Cardiac muscle cell (in vitro differentiated cells and primary cell): ENCODE results near the gene SLC22A8. TPM values are rescaled to one million over a fixed set of nuclear protein-coding genes. Genes with fewer than 3 reads are reported as not detected.

Source experiments
- DNase-seq, 2 donors: peaks; one replicate each; pipeline versions ENCODE4 v3.0.0 to v3.0.0-alpha.2; 2010 to 2017; ENCODE audit warnings: low read depth in 1 of 2, low spot score in 1 of 2
- H3K27ac ChIP-seq: fragments of 200-600 bp; sonication (generic); 2 replicates; pipeline ENCODE4 v1.5.1; 2016
- H3K27me3 ChIP-seq: fragments of 200-600 bp; sonication (generic); 2 replicates; pipeline ENCODE4 v1.6.0; 2016; ENCODE audit warnings: control low read depth
- H3K36me3 ChIP-seq: fragments of 200-600 bp; sonication (generic); 2 replicates; pipeline ENCODE4 v1.5.1; 2016; ENCODE audit warnings: control low read depth
- H3K4me1 ChIP-seq: fragments of 200-600 bp; sonication (generic); 2 replicates; pipeline ENCODE4 v1.8.1; 2017; ENCODE audit warnings: low read depth, mild to moderate bottlenecking, mixed run types
- H3K4me3 ChIP-seq: fragments of 200-600 bp; sonication (generic); 2 replicates; pipeline ENCODE4 v1.5.1; 2016; ENCODE audit warnings: mild to moderate bottlenecking
- H3K9me3 ChIP-seq: fragments of 200-600 bp; sonication (generic); 2 replicates; pipeline ENCODE4 v1.5.1; 2017; ENCODE audit warnings: low read depth, mild to moderate bottlenecking, control low read depth
- polyA plus RNA-seq: library from polyadenylated mRNA; unstranded; fragments of >200 nt; fragmentation: Nextera tagmentation; extraction: Ambion mirVana; gene quantifications from 2 replicates; pipeline ENCODE4 v1.2.1, GENCODE V29; 2016
- total RNA-seq: library from RNA; depleted of rRNA; stranded (reverse); fragments of >200 nt; gene quantifications from 2 replicates; pipeline ENCODE4 v1.2.3, GENCODE V29; 2016
- TF ChIP-seq, protein P1 (sequence below): IDR thresholded peaks from 2 replicates; pipeline ENCODE4 v1.5.1; 2012; ENCODE audit warnings: low read depth, mild to moderate bottlenecking, low read length

Gene SLC22A8
- total and polyA plus RNA-seq, 2 experiments from 2014 or later = 0.22 TPM; not detected in 1

DNA sequence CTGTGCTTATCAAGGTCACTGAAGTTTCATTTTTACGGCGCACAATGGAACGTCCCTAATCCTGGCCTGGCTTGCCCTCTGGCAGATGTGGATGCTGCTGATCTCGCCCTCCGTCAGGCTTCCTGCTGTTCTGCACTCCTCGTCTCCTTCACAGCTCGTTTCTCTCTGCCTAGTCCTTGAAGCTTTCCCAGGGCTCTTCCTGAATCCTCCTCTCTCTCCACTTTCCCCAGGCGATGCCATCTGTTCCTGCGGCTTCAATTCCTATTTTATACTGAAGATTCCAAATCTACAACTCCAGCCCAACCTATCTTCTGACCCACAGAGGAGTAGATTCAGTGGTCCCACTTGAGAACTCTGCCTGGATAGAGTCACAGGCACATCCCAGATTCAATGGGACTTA, 14.2 kb downstream of the SLC22A8 start:
- no peak for DNase-seq
- H3K27me3 ChIP-seq = no peaks in the 10 kb centered on the region
- no peaks in the 10 kb centered on the region for H3K36me3 ChIP-seq
- TF ChIP-seq, protein P1, sequence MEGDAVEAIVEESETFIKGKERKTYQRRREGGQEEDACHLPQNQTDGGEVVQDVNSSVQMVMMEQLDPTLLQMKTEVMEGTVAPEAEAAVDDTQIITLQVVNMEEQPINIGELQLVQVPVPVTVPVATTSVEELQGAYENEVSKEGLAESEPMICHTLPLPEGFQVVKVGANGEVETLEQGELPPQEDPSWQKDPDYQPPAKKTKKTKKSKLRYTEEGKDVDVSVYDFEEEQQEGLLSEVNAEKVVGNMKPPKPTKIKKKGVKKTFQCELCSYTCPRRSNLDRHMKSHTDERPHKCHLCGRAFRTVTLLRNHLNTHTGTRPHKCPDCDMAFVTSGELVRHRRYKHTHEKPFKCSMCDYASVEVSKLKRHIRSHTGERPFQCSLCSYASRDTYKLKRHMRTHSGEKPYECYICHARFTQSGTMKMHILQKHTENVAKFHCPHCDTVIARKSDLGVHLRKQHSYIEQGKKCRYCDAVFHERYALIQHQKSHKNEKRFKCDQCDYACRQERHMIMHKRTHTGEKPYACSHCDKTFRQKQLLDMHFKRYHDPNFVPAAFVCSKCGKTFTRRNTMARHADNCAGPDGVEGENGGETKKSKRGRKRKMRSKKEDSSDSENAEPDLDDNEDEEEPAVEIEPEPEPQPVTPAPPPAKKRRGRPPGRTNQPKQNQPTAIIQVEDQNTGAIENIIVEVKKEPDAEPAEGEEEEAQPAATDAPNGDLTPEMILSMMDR = no peak
- H3K4me1 ChIP-seq = no peaks in the 10 kb centered on the region
- H3K9me3 ChIP-seq = no peaks in the 10 kb centered on the region
- H3K27ac ChIP-seq = no peak overlapping the region
- no peak overlapping the region for H3K4me3 ChIP-seq

DNA sequence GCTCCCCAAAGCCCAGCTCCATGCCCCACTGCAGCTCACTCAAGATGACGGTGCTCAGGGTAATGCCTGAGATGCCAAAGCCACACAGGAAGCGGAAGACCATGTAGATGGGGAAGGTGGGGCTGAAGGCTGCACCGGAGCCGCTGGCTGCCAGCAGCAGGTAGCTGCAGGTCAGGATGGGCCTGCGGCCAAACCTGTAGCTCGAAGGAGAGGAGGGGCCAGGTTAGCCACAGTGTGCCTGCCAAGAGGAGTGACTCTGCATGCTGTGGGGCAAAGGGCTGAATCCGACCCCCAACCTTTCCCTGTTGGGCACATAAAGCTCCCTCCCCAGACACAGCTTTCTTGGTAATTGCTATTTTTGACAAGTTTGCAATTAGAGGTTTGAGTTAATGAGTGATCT, 16.0 kb downstream of the SLC22A8 start:
- DNase-seq = no peak
- Histone ChIP-seq H3K36me3 (no peaks in the 10 kb centered on the region), H3K9me3 (no peaks in the 10 kb centered on the region), H3K27me3 (no peaks in the 10 kb centered on the region), H3K4me1 (no peaks in the 10 kb centered on the region), H3K27ac (no peak overlapping the region), H3K4me3 (no peak overlapping the region)
- TF ChIP-seq, protein P1 = no peak

DNA sequence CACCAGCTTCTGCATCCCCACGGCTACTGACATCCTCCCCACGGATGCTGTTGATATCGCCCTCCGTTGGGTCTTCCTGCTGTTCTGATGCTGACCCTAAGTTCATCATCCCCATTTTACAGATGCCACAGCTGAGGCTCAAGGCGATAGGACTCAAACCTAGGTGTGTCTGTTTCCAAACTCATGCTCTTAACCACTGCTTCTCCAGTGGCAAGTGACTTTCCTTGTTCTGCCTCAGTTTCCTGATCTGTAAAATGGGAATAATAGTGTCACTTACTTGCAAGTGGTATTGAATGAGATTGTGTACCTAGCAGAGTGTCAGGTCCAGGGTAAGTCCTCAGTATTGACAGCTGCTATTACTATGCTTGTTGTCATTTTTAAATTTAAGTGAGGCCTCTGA, 16.5 kb downstream of the SLC22A8 start:
- no peaks in the 10 kb centered on the region for H3K9me3 ChIP-seq
- H3K36me3 ChIP-seq = no peaks in the 10 kb centered on the region
- H3K27ac ChIP-seq = no peak overlapping the region
- TF ChIP-seq, protein P1 = no peak
- H3K4me1 ChIP-seq = no peaks in the 10 kb centered on the region
- H3K4me3 ChIP-seq = no peak overlapping the region
- no peaks in the 10 kb centered on the region for H3K27me3 ChIP-seq
- DNase-seq = no peak

DNA sequence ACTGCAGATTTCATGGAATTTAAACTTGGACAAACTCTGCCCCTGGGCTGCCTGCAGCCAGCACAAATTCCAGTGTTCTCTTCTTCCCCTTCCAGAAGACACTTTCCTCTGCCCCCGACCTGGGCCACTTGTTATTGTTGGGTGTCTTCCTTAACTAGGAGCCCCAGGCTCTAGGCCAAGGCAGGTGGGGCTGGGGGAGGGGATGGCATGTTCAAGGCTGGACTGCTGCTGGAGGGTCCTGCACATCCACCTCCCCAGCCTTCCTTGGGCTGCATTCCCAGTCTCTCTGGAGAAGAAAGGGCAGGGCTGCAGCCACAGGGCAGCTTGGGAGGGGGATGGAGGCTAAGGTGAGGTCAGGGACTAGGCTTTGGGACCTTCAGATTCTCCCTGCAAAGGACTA, 19.4 kb downstream of the SLC22A8 start:
- no peak overlapping the region for H3K4me3 ChIP-seq
- no peaks in the 10 kb centered on the region for H3K27me3 ChIP-seq
- no peak overlapping the region for H3K27ac ChIP-seq
- H3K4me1 ChIP-seq = no peaks in the 10 kb centered on the region
- no peaks in the 10 kb centered on the region for H3K9me3 ChIP-seq
- H3K36me3 ChIP-seq = no peaks in the 10 kb centered on the region
- TF ChIP-seq, protein P1 = no peak
- no peak for DNase-seq

DNA sequence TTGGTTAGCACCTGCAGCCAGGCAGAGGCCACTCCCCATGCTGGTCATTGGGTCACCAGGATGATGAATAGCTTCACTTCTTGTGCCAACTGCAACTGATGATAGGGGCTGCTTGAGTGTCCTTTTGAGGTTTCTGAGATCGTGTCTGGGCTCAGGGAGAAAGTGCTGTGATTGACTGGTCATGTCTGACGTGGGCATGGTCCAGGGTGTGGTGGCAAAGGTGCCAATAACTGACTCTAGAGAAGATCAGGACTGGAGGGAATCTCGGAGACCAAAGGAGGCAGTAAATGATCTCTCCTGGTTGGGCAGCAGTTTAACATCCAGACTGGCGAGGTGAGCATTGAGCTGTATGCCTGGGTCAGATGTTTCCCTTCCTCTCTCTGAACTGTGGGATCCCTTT, 20.9 kb downstream of the SLC22A8 start:
- H3K9me3 ChIP-seq = no peaks in the 10 kb centered on the region
- no peak overlapping the region for H3K27ac ChIP-seq
- H3K4me1 ChIP-seq = no peaks in the 10 kb centered on the region
- H3K4me3 ChIP-seq = no peak overlapping the region
- DNase-seq = no peak
- H3K36me3 ChIP-seq = no peaks in the 10 kb centered on the region
- TF ChIP-seq, protein P1 = no peak
- H3K27me3 ChIP-seq = no peaks in the 10 kb centered on the region

DNA sequence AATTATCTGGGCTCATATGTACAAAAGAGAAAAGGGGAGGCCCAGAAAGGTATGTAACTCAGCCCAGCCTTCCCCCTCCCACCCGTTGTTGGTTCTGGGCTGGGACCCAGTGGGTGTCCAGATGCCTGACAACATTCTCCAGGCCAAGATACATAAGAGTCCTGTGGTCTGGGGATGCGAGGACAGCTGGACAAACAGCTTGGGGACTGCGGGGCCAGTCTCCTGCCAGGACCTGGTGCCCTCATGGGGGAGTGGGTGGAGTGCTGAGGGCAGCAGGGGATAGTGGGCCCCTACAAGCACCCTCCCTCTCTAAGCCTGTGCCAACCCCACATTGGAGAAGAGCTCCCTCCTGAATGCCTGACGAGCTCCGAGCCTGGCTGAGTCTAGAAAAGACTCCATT, 27.4 kb downstream of the SLC22A8 start:
- no peaks in the 10 kb centered on the region for H3K27me3 ChIP-seq
- TF ChIP-seq, protein P1 = no peak
- DNase-seq = no peak

More for the DNA sequence above, 27.4 kb downstream of the SLC22A8 start:
- Histone ChIP-seq H3K9me3 (no peaks in the 10 kb centered on the region), H3K4me3 (no peak overlapping the region), H3K36me3 (no peaks in the 10 kb centered on the region), H3K4me1 (no peaks in the 10 kb centered on the region), H3K27ac (no peak overlapping the region)
